OCI-LY1 (cell line): ENCODE results near the gene RARRES2.
"Not testable (repeated sequence)": the region's sequence is repeated elsewhere in the genome, so short reads cannot be mapped to it uniquely, and the experiment has no call there.

Experiments used
- H2AFZ ChIP-seq: fragments of 200-600 bp; sonication (generic), shearing (Covaris generic); 2 replicates; pipeline ENCODE4 v1.6.0; 2014; ENCODE audit warnings: antibody characterized with exemption, mild to moderate bottlenecking, low read length
- H3F3A ChIP-seq: fragments of 200-600 bp; sonication (generic), shearing (Covaris generic); 2 replicates; pipeline ENCODE4 v1.6.0; 2014; ENCODE audit warnings: mild to moderate bottlenecking, antibody characterized with exemption, low read length, moderate library complexity; ENCODE audit not compliant: insufficient read depth
- H3K27ac ChIP-seq: fragments of 200-600 bp; sonication (generic); 2 replicates; pipeline ENCODE4 v1.5.1; 2014; ENCODE audit warnings: low read length, mixed run types, mild to moderate bottlenecking, low read depth; ENCODE audit not compliant: poor library complexity, severe bottlenecking
- H3K27me3 ChIP-seq: fragments of 200-600 bp; sonication (generic); 2 replicates; pipeline ENCODE4 v1.6.0; 2014; ENCODE audit warnings: antibody characterized with exemption, mild to moderate bottlenecking, low read length, moderate library complexity; ENCODE audit not compliant: insufficient read depth
- H3K36me3 ChIP-seq: fragments of 200-600 bp; sonication (generic); 2 replicates; pipeline ENCODE4 v1.6.1; 2014; ENCODE audit warnings: mild to moderate bottlenecking, antibody characterized with exemption, low read length, moderate library complexity, mixed read lengths; ENCODE audit not compliant: insufficient read depth
- H3K4me1 ChIP-seq: fragments of 200-600 bp; sonication (generic); 2 replicates; pipeline ENCODE4 v1.5.1; 2014; ENCODE audit warnings: mild to moderate bottlenecking, low read length, moderate library complexity; ENCODE audit not compliant: insufficient read depth, severe bottlenecking
- H3K4me2 ChIP-seq: fragments of 200-600 bp; sonication (generic), shearing (Covaris generic); 2 replicates; pipeline ENCODE4 v1.6.1; 2014; ENCODE audit warnings: low read length
- H3K4me3 ChIP-seq: fragments of 200-600 bp; sonication (generic); 2 replicates; pipeline ENCODE4 v1.5.1; 2014; ENCODE audit warnings: low read length, low read depth, mild to moderate bottlenecking, mixed read lengths; ENCODE audit not compliant: poor library complexity, severe bottlenecking
- H3K79me2 ChIP-seq: fragments of 200-600 bp; shearing (Covaris generic); 2 replicates; pipeline ENCODE4 v1.6.1; 2016; ENCODE audit warnings: mixed run types, low read length, mixed read lengths; ENCODE audit not compliant: insufficient read depth
- H3K9ac ChIP-seq: fragments of 200-600 bp; sonication (generic), shearing (Covaris generic); 2 replicates; pipeline ENCODE4 v1.6.1; 2014; ENCODE audit warnings: mild to moderate bottlenecking, low read length, mixed read lengths
- H3K9me2 ChIP-seq: fragments of 200-600 bp; sonication (generic), shearing (Covaris generic); 2 replicates; pipeline ENCODE4 v1.6.1; 2014; ENCODE audit warnings: low read depth, mild to moderate bottlenecking, low read length, mixed read lengths
- H3K9me3 ChIP-seq: fragments of 200-600 bp; shearing (Covaris generic); 2 replicates; pipeline ENCODE4 v1.6.1; 2014; ENCODE audit warnings: low read length, mixed read lengths
- H4K20me1 ChIP-seq: fragments of 200-600 bp; sonication (generic), shearing (Covaris generic); 2 replicates; pipeline ENCODE4 v1.6.0; 2016; ENCODE audit warnings: mild to moderate bottlenecking, low read length; ENCODE audit not compliant: insufficient read depth
- CTCF ChIP-seq: fragments of 200-600 bp; sonication (generic), shearing (Covaris generic); IDR thresholded peaks from 2 replicates; pipeline ENCODE4 v1.5.1; 2017; ENCODE audit warnings: mild to moderate bottlenecking, antibody characterized with exemption, low read length, moderate library complexity, mixed read lengths
- EZH2 ChIP-seq: fragments of 200-600 bp; sonication (generic), shearing (Covaris generic); IDR thresholded peaks from 2 replicates; pipeline ENCODE4 v1.8.0; 2017; ENCODE audit warnings: borderline replicate concordance, mixed run types, mild to moderate bottlenecking, antibody characterized with exemption, low read length, moderate library complexity, mixed read lengths

RARRES2 gene

DNA sequence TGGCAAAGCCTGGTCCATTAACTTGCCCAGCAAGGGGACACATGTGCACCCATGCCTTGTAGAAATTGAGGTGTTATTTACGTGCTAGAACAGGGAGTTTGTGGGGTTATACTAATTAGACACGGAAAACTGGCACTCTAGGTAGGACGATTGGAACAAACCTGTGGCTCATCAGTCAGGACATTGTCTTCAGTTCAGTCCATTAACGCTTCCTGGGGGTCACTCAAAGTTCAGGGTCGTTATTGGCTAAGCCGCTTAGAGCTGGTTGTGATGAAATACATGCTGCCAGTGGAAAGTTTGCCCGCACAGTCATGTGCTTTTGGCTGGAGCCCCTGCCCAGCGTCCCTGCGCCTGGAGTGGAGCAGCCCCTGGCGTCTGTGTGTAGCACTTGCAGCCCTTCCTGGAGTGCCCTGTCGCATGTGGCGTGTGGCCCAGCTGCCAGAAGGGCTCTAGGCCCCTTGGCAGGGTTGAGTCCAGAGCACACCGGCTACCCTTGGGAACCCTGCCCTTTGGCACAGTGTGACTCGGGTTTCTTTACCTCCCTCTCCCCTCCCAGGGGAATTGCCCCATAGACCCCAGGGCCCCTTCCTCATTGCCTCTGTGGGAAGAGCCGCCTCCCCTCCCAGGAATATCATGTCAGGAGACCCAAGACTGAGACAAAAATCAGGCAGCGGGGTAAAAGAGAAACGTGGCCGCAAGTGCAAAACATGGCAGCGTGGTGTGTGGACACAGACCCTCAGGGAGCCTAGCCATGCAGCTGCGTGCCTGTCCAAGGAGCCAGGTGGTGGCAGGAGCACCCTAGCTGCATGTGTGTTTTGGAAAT is 47.5 kb upstream of the RARRES2 start:
- Histone ChIP-seq H3K4me3 (no peak overlapping the region), H3F3A (no peaks in the 10 kb centered on the region), H3K79me2 (no peaks in the 10 kb centered on the region), H4K20me1 (no peaks in the 10 kb centered on the region), H2AFZ (no peak overlapping the region), H3K9me3 (no peaks in the 10 kb centered on the region), H3K9ac (no peak overlapping the region), H3K4me1 (peaks cover 8% of the 10 kb centered on the region), H3K27me3 (no peaks in the 10 kb centered on the region), H3K36me3 (peaks cover 4% of the 10 kb centered on the region; the same call in 1 of the 2 replicates), H3K27ac (no peak overlapping the region), H3K4me2 (no peak overlapping the region), H3K9me2 (no peaks in the 10 kb centered on the region)
- no peak for TF ChIP-seq EZH2
- peak; percentile 94 for TF ChIP-seq CTCF

DNA sequence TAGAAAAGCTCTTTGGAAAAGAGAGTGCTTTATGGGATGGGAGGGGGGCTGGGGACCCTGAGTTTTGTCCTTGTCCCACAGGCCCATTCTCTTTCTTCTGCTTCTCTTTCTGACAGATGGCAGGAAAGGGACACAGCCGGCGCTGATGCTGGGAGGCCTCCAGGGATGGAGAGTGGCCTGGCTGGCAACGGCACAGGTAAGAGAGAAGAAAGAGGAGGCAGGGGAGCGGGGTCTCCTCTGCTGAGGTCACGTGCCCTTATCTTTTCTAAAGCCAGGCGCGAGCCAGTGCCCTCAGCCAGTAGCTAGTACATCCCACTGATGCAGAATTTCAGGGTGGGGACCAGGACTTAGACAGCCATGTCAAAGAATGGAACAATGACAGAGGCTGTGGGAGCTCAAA is 46.9 kb upstream of the RARRES2 start:
- H3K9me3 ChIP-seq, result no peaks in the 10 kb centered on the region
- H3K36me3 ChIP-seq, result peaks cover 4% of the 10 kb centered on the region; the same call in 1 of the 2 replicates
- no peaks in the 10 kb centered on the region for H3K27me3 ChIP-seq
- peaks cover 15% of the 10 kb centered on the region for H3K4me1 ChIP-seq
- H3K79me2 ChIP-seq, result no peaks in the 10 kb centered on the region
- H3K9me2 ChIP-seq, result no peaks in the 10 kb centered on the region
- no peak overlapping the region for H3K27ac ChIP-seq
- H3F3A ChIP-seq, result no peaks in the 10 kb centered on the region
- no peak overlapping the region for H3K4me2 ChIP-seq
- H4K20me1 ChIP-seq, result no peaks in the 10 kb centered on the region
- H3K4me3 ChIP-seq, result no peak overlapping the region
- no peak overlapping the region for H2AFZ ChIP-seq
- H3K9ac ChIP-seq, result no peak overlapping the region
- TF ChIP-seq EZH2 (no peak), CTCF (no peak)

DNA sequence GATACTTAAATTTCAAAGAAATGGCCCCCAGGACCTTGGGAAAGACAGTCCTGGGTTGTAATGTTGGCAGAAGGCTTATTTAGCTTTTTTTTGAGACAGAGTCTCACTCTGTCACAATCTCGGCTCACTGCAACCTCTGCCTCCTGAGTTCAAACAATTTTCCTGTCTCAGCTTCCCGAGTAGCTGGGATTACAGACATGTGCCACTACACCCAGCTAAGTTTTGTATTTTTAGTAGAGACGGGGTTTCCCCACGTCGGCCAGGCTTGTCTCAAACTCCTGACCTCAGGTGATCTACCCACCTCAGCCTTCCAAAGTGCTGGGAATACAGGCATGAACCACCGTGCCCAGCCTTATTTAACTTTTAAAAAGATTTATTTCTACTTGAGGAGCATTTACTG is 44.5 kb upstream of the RARRES2 start:
- H3K9me3 ChIP-seq, H3K4me3 ChIP-seq, H4K20me1 ChIP-seq, H3K9ac ChIP-seq, H2AFZ ChIP-seq, H3K79me2 ChIP-seq, H3K27ac ChIP-seq, H3K36me3 ChIP-seq, H3K9me2 ChIP-seq, H3K4me2 ChIP-seq, H3K27me3 ChIP-seq, H3F3A ChIP-seq: not testable (repeated sequence)
- H3K4me1 ChIP-seq, result peaks cover 36% of the 10 kb centered on the region

DNA sequence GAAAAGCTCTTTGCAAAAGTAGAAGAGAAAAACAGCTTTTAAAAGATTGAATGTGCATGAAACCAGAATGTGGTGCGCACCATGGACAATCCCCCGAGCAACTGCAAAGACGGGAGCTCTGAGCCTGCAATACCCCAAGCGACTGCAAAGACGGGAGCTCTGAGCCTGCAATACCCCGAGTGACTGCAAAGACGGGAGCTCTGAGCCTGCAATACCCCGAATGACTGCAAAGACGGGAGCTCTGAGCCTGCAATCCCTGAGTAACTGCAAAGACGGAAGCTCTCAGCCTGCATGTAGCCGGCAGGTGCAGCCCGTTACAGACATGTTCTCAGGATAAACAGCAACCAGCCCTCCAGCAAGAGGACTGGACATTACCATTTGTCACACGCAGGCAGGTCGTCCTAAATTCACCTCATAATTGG is 43.9 kb upstream of the RARRES2 start:
- peaks cover 42% of the 10 kb centered on the region for H3K4me1 ChIP-seq
- H3K9ac ChIP-seq, result no peak overlapping the region
- no peaks in the 10 kb centered on the region for H4K20me1 ChIP-seq
- no peak overlapping the region for H3K4me2 ChIP-seq
- H3K4me3 ChIP-seq, result no peak overlapping the region
- H3K9me3 ChIP-seq, result no peaks in the 10 kb centered on the region
- H3F3A ChIP-seq, result no peaks in the 10 kb centered on the region
- no peak for TF ChIP-seq EZH2
- TF ChIP-seq CTCF, result no peak
- no peaks in the 10 kb centered on the region for H3K79me2 ChIP-seq
- no peaks in the 10 kb centered on the region for H3K9me2 ChIP-seq
- no peaks in the 10 kb centered on the region for H3K36me3 ChIP-seq
- no peak overlapping the region for H3K27ac ChIP-seq
- no peaks in the 10 kb centered on the region for H3K27me3 ChIP-seq
- H2AFZ ChIP-seq, result no peak overlapping the region
